GM12891 (cell line): ENCODE measurements around the gene ESYT2.

ENCODE experiments used
- DNase-seq: peaks from one replicate; pipeline ENCODE4 v3.0.0; 2011; ENCODE audit warnings: low spot score; ENCODE audit not compliant: insufficient read length
- FAIRE-seq: peaks from 2 replicates; lab custom pipeline; 2011; peaks lifted over from hg19 to GRCh38; lab: Jason Lieb, UNC
- PAX5 ChIP-seq: IDR thresholded peaks from 2 replicates; pipeline ENCODE4 v1.6.1; 2011; ENCODE audit warnings: low read length, moderate library complexity, mild to moderate bottlenecking; ENCODE audit not compliant: insufficient read depth, severe bottlenecking
- POLR2A ChIP-seq: IDR thresholded peaks from 2 replicates; pipeline ENCODE4 v1.6.1; 2011; ENCODE audit warnings: low read depth, low read length, control low read depth
- POLR2AphosphoS5 ChIP-seq: IDR thresholded peaks from 2 replicates; pipeline ENCODE4 v1.6.1; 2011; ENCODE audit warnings: low read depth, low read length, control low read depth
- POU2F2 ChIP-seq: IDR thresholded peaks from 2 replicates; pipeline ENCODE4 v1.6.1; 2011; ENCODE audit warnings: low read depth, mild to moderate bottlenecking, control low read depth, low read length, moderate library complexity
- SPI1 ChIP-seq: IDR thresholded peaks from 2 replicates; pipeline ENCODE4 v1.6.1; 2011; ENCODE audit warnings: low read depth, low read length, control low read depth
- TAF1 ChIP-seq: IDR thresholded peaks from 2 replicates; pipeline ENCODE4 v1.6.1; 2011; ENCODE audit warnings: low read depth, low read length, control low read depth

The ESYT2 gene

GRCh38 chr7:158747408-158747807, 81.9 kb downstream of the ESYT2 start:
- TF ChIP-seq SPI1 (no peak), PAX5 (no peak), POU2F2 (no peak), POLR2A (no peak), TAF1 (no peak), POLR2AphosphoS5 (no peak)
- no peak for DNase-seq
- FAIRE-seq: no peak

GRCh38 chr7:158746957-158747356, 82.4 kb downstream of the ESYT2 start:
- FAIRE-seq: no peak
- no peak for DNase-seq
- TF ChIP-seq POU2F2: no peak
- no peak for TF ChIP-seq POLR2A
- no peak for TF ChIP-seq SPI1
- no peak for TF ChIP-seq POLR2AphosphoS5
- no peak for TF ChIP-seq PAX5
- no peak for TF ChIP-seq TAF1

GRCh38 chr7:158745057-158745715, 84.1 kb downstream of the ESYT2 start:
- no peak for FAIRE-seq

GRCh38 chr7:158744070-158744469, 85.2 kb downstream of the ESYT2 start:
- no peak for TF ChIP-seq TAF1
- TF ChIP-seq POU2F2: no peak
- TF ChIP-seq POLR2A: no peak
- no peak for TF ChIP-seq SPI1
- TF ChIP-seq PAX5: no peak
- TF ChIP-seq POLR2AphosphoS5: no peak
- no peak for FAIRE-seq
- no peak for DNase-seq

More at GRCh38 chr7:158745057-158745715, 84.1 kb downstream of the ESYT2 start:
- DNase-seq: no peak
- TF ChIP-seq POLR2A (no peak), SPI1 (no peak), POU2F2 (no peak), TAF1 (no peak), PAX5 (no peak), POLR2AphosphoS5 (no peak)

- TF ChIP-seq PAX5 (no peak), POLR2A (no peak), POLR2AphosphoS5 (no peak), TAF1 (no peak), SPI1 (no peak), POU2F2 (no peak)
- FAIRE-seq: no peak
- DNase-seq: no peak
These were observed 86.1 kb downstream of the ESYT2 start for GRCh38 chr7:158743219-158743618.

GRCh38 chr7:158742065-158742821, 87.1 kb downstream of the ESYT2 start:
- FAIRE-seq (no peak), DNase-seq (no peak)
- TF ChIP-seq PAX5 (no peak), POU2F2 (no peak)

GRCh38 chr7:158741294-158741666, 88.0 kb downstream of the ESYT2 start:
- DNase-seq (no peak), FAIRE-seq (no peak)
- TF ChIP-seq POLR2A: no peak
- TF ChIP-seq SPI1: no peak
- no peak for TF ChIP-seq POLR2AphosphoS5
- TF ChIP-seq PAX5: no peak
- no peak for TF ChIP-seq POU2F2
- TF ChIP-seq TAF1: no peak

- DNase-seq (no peak), FAIRE-seq (no peak)
- TF ChIP-seq POU2F2 (no peak), POLR2A (no peak), TAF1 (no peak)
These were observed 88.5 kb downstream of the ESYT2 start for GRCh38 chr7:158740657-158741293.

- TF ChIP-seq POLR2AphosphoS5 (no peak), POLR2A (no peak), TAF1 (no peak), POU2F2 (no peak), SPI1 (no peak), PAX5 (no peak)
- DNase-seq (no peak), FAIRE-seq (no peak)
These were observed 89.2 kb downstream of the ESYT2 start for GRCh38 chr7:158740013-158740656.
